Gastrocnemius medialis (tissue), 4 donors: ENCODE results near the gene TMPRSS2. TPM values are rescaled to one million over a fixed set of nuclear protein-coding genes. Genes with fewer than 3 reads are reported as not detected.

ENCODE experiments used
- ATAC-seq, 2 donors: fragments of 150-250 bp; one replicate each; pipeline ENCODE4 v1.9.1; 2016
- DNase-seq, 2 donors: peaks; one replicate each; pipeline ENCODE4 v3.0.0-alpha.2; 2019
- H3K27ac ChIP-seq, 4 donors: fragments of 200-600 bp; sonication (generic); 1 replicate in 1 of 4; 2 replicates in 3 of 4; pipeline ENCODE4 v1.5.1; 2016 to 2018; ENCODE audit warnings: mild to moderate bottlenecking in 2 of 4, moderate library complexity in 1 of 4
- H3K27me3 ChIP-seq, 3 donors: fragments of 200-600 bp; sonication (generic) in 2 of 3; 1 replicate in 1 of 3; 2 replicates in 2 of 3; pipeline versions ENCODE4 v1.5.1 to v1.6.0; 2016 to 2019; ENCODE audit warnings: mild to moderate bottlenecking in 1 of 3, moderate library complexity in 1 of 3
- H3K36me3 ChIP-seq, 2 donors: fragments of 200-600 bp; sonication (generic) in 1 of 2; one replicate each; pipeline ENCODE4 v1.5.1; 2017 to 2018
- H3K4me1 ChIP-seq, 2 donors: fragments of 200-600 bp; sonication (generic) in 1 of 2; one replicate each; pipeline ENCODE4 v1.5.1; 2016 to 2017; ENCODE audit warnings: mild to moderate bottlenecking in 2 of 2
- H3K4me3 ChIP-seq, 4 donors: fragments of 200-600 bp; sonication (generic) in 3 of 4; 1 replicate in 1 of 4; 2 replicates in 3 of 4; pipeline ENCODE4 v1.5.1; 2016 to 2019; ENCODE audit warnings: mild to moderate bottlenecking in 2 of 4
- H3K9me3 ChIP-seq, 3 donors: fragments of 200-600 bp; sonication (generic) in 2 of 3; 1 replicate in 1 of 3; 2 replicates in 2 of 3; pipeline ENCODE4 v1.5.1; 2016 to 2019
- CTCF ChIP-seq, 5 experiments: fragments of 450-650 bp in 3 of 5; fragments of 200-600 bp in 2 of 5; sonication (generic) in 2 of 5; IDR thresholded peaks in 4 of 5; conservative IDR thresholded peaks in 1 of 5; 1 replicate in 4 of 5; 2 replicates in 1 of 5; pipeline ENCODE4 v1.5.1; 2016 to 2019; ENCODE audit warnings: antibody characterized with exemption in 5 of 5, mild to moderate bottlenecking in 3 of 5, moderate library complexity in 3 of 5
- POLR2A ChIP-seq, 2 donors: fragments of 450-650 bp; IDR thresholded peaks; one replicate each; pipeline ENCODE4 v1.6.1; 2017; ENCODE audit warnings: antibody characterized with exemption in 2 of 2, mild to moderate bottlenecking in 2 of 2, moderate library complexity in 2 of 2
- in situ Hi-C, 4 donors: fragments of 200-750 bp; cut with MboI; loops; one replicate each; pipeline versions ENCODE4 v1.15.0 to v1.8.0; 2017; ENCODE audit warnings: low sequenced_read_pairs in 4 of 4
- intact Hi-C: fragments of 100-400 bp; cut with DNase I; formaldehyde crosslinking; loops from one replicate; pipeline ENCODE4 v1.15.1; 2023; ENCODE audit warnings: low total_unique reads
- total RNA-seq, 4 donors: library from RNA; depleted of rRNA; stranded (reverse); fragments of >200 nt; gene quantifications; one replicate each; pipeline versions ENCODE4 v1.1.0 to v1.2.3, GENCODE V29; 2016

Gene TMPRSS2
- 1 to 10 TPM in 1 of 4 donors, under 1 TPM in 1, not detected in 2; 0.09 to 1.2 TPM for total RNA-seq

GRCh38 chr21:41507521-41508414 lies at the start of gene TMPRSS2:
Gene TMPRSS2 (minus strand): TSS chr21:41508158. CDS start chr21:41498133, 10,025 bp downstream.
- H3K9me3 ChIP-seq, result no peaks in the 10 kb centered on the region
- ATAC-seq (no peak), DNase-seq (no peak)
- in situ Hi-C loops (no loop called here), intact Hi-C loops (no loop called here)
- no peaks in the 10 kb centered on the region for H3K36me3 ChIP-seq
- H3K27ac ChIP-seq, result no peak within 1 kb of the TSS
- TF ChIP-seq POLR2A (IDR thresholded peaks at IDR 0.05), result no peak
- H3K4me3 ChIP-seq, result peak within 1 kb of the TSS in 1 of 4 donors; percentile 25
- H3K4me1 ChIP-seq, result peaks cover 0 to 3% of the 10 kb centered on the region in 2 donors
- H3K27me3 ChIP-seq, result peaks cover 28 to 50% (median 30%) of the 10 kb centered on the region in 3 donors

- no peak overlapping the region for H3K27ac ChIP-seq
- H3K4me3 ChIP-seq, result no peak overlapping the region
- in situ Hi-C loops (no loop called here), intact Hi-C loops (no loop called here)
- H3K9me3 ChIP-seq, result no peaks in the 10 kb centered on the region
- H3K27me3 ChIP-seq, result no peaks in the 10 kb centered on the region
- TF ChIP-seq POLR2A (IDR thresholded peaks at IDR 0.05) (no peak), CTCF (IDR thresholded peaks at IDR 0.05 in 4 of 5, conservative IDR thresholded peaks at IDR 0.05 in 1 of 5) (no peak)
- H3K4me1 ChIP-seq, result no peaks in the 10 kb centered on the region
- ATAC-seq (no peak), DNase-seq (no peak)
- no peaks in the 10 kb centered on the region for H3K36me3 ChIP-seq
Observed at GRCh38 chr21:41555057-41555456, 47.1 kb upstream of the TMPRSS2 start.

GRCh38 chr21:41552254-41552653 lies 44.3 kb upstream of the TMPRSS2 start:
- H3K4me3 ChIP-seq, result no peak overlapping the region
- DNase-seq (no peak), ATAC-seq (no peak)
- TF ChIP-seq CTCF (IDR thresholded peaks at IDR 0.05 in 4 of 5, conservative IDR thresholded peaks at IDR 0.05 in 1 of 5), result no peak
- TF ChIP-seq POLR2A (IDR thresholded peaks at IDR 0.05), result no peak
- no peaks in the 10 kb centered on the region for H3K9me3 ChIP-seq
- no peaks in the 10 kb centered on the region for H3K36me3 ChIP-seq
- H3K4me1 ChIP-seq, result no peaks in the 10 kb centered on the region
- no peaks in the 10 kb centered on the region for H3K27me3 ChIP-seq
- in situ Hi-C loops (no loop called here), intact Hi-C loops (no loop called here)
- H3K27ac ChIP-seq, result no peak overlapping the region

GRCh38 chr21:41548781-41549180 lies 40.8 kb upstream of the TMPRSS2 start:
- intact Hi-C loops, result no loop called here
- H3K9me3 ChIP-seq, result no peaks in the 10 kb centered on the region
- ATAC-seq, result no peak
- TF ChIP-seq CTCF (IDR thresholded peaks at IDR 0.05 in 4 of 5, conservative IDR thresholded peaks at IDR 0.05 in 1 of 5) (no peak), POLR2A (IDR thresholded peaks at IDR 0.05) (no peak)
- no peak overlapping the region for H3K4me3 ChIP-seq
- H3K36me3 ChIP-seq, result no peaks in the 10 kb centered on the region
- no peak overlapping the region for H3K27ac ChIP-seq
- in situ Hi-C loops, result no loop called here
- H3K27me3 ChIP-seq, result peaks cover 0 to 4% (median 0%) of the 10 kb centered on the region in 3 donors
- DNase-seq, result no peak
- no peaks in the 10 kb centered on the region for H3K4me1 ChIP-seq

- H3K4me3 ChIP-seq, result no peak overlapping the region
Observed at GRCh38 chr21:41547111-41547510, 39.2 kb upstream of the TMPRSS2 start.

More at GRCh38 chr21:41547111-41547510, 39.2 kb upstream of the TMPRSS2 start:
- H3K4me1 ChIP-seq, result no peaks in the 10 kb centered on the region
- in situ Hi-C loops, result no loop called here
- ATAC-seq (peak in 1 of 2 donors; percentile 16), DNase-seq (no peak)
- H3K27ac ChIP-seq, result no peak overlapping the region
- no peaks in the 10 kb centered on the region for H3K9me3 ChIP-seq
- no peaks in the 10 kb centered on the region for H3K36me3 ChIP-seq
- TF ChIP-seq CTCF (IDR thresholded peaks at IDR 0.05 in 4 of 5, conservative IDR thresholded peaks at IDR 0.05 in 1 of 5), result no peak
- no peak for TF ChIP-seq POLR2A (IDR thresholded peaks at IDR 0.05)
- intact Hi-C loops, result no loop called here
- peaks cover 0 to 11% (median 0%) of the 10 kb centered on the region in 3 donors for H3K27me3 ChIP-seq
